ENCODE results near the gene KNCN. TPM values are rescaled to one million over a fixed set of nuclear protein-coding genes. Genes with fewer than 3 reads are reported as not detected.

Gene KNCN
- total RNA-seq, 1 experiment from 2014 or later: not detected

- H3K4me3 Mint-ChIP-seq: no peak overlapping the region
- POLR2A ChIA-PET: no interaction called here
- peaks cover 91% of the 10 kb centered on the region for H3K27me3 Mint-ChIP-seq (ENCODE audit: low read depth)
- no peaks in the 10 kb centered on the region for H3K36me3 Mint-ChIP-seq
- H3K4me1 Mint-ChIP-seq: peaks cover 7% of the 10 kb centered on the region
- peaks cover 7% of the 10 kb centered on the region; the same call in 1 of the 2 replicates for H3K9me3 Mint-ChIP-seq
- no peak for TF ChIP-seq TEAD1 (CRISPR knock-in tag; IDR thresholded peaks at IDR 0.05)
- TF ChIP-seq E2F1 (CRISPR knock-in tag; IDR thresholded peaks at IDR 0.05): no peak
- TF ChIP-seq ZNF281 (CRISPR knock-in tag; IDR thresholded peaks at IDR 0.05): no peak
- TF ChIP-seq ESRRA (CRISPR knock-in tag; IDR thresholded peaks at IDR 0.05; ENCODE audit: borderline replicate concordance): no peak
- no peak for TF ChIP-seq PREB (CRISPR knock-in tag; IDR thresholded peaks at IDR 0.05; ENCODE audit: borderline replicate concordance)
- no peak for TF ChIP-seq E2F5 (CRISPR knock-in tag; IDR thresholded peaks at IDR 0.05)
- TF ChIP-seq ZNF121 (CRISPR knock-in tag; IDR thresholded peaks at IDR 0.05): no peak
- TF ChIP-seq IRF2 (CRISPR knock-in tag; IDR thresholded peaks at IDR 0.05; ENCODE audit: borderline replicate concordance, low read depth): no peak
- no peak for TF ChIP-seq GABPB1 (CRISPR knock-in tag; IDR thresholded peaks at IDR 0.05)
- TF ChIP-seq ZNF219 (CRISPR knock-in tag; IDR thresholded peaks at IDR 0.05; ENCODE audit: borderline replicate concordance): no peak
- no peak for TF ChIP-seq GTF2I (CRISPR knock-in tag; conservative IDR thresholded peaks at IDR 0.05)
- no peak for TF ChIP-seq IRF1 (CRISPR knock-in tag; IDR thresholded peaks at IDR 0.05)
- no peak for TF ChIP-seq ZNF232 (CRISPR knock-in tag; IDR thresholded peaks at IDR 0.05)
- no peak for TF ChIP-seq MAX (CRISPR knock-in tag; IDR thresholded peaks at IDR 0.05)
- no peak overlapping the region for H3K27ac Mint-ChIP-seq
- DNase-seq (ENCODE audit: low spot score): no peak
- CTCF ChIA-PET: interaction anchor here (1.1 to 3.1 kb wide), 4 partner anchors 11 to 96 kb away, joined by 3 to 21 read pairs (median 4); partner anchors contain the start of gene MKNK1
- ATAC-seq: no peak
Observed at GRCh38 chr1:46538147-46538546, 13.3 kb downstream of the KNCN start.

- Mint-ChIP-seq H3K27ac (no peak overlapping the region), H3K36me3 (no peaks in the 10 kb centered on the region), H3K9me3 (peaks cover 7% of the 10 kb centered on the region; the same call in 1 of the 2 replicates), H3K4me1 (peaks cover 4% of the 10 kb centered on the region), H3K27me3 (ENCODE audit: low read depth) (peaks cover 87% of the 10 kb centered on the region), H3K4me3 (no peak overlapping the region)
- ChIA-PET CTCF (interaction anchor here (1.1 to 1.4 kb wide), 3 partner anchors 11 to 95 kb away, joined by 3 to 4 read pairs (median 4); partner anchors contain the start of gene MKNK1), POLR2A (no interaction called here)
- no peak for DNase-seq (ENCODE audit: low spot score)
- no peak for ATAC-seq
- no peak for TF ChIP-seq HMGXB4 (CRISPR knock-in tag; IDR thresholded peaks at IDR 0.05)
- no peak for TF ChIP-seq ZBTB21 (CRISPR knock-in tag; IDR thresholded peaks at IDR 0.05; ENCODE audit: borderline replicate concordance)
- TF ChIP-seq SP1 (CRISPR knock-in tag; conservative IDR thresholded peaks at IDR 0.05): no peak
- no peak for TF ChIP-seq ZNF219 (CRISPR knock-in tag; IDR thresholded peaks at IDR 0.05; ENCODE audit: borderline replicate concordance)
- no peak for TF ChIP-seq IRF1 (CRISPR knock-in tag; IDR thresholded peaks at IDR 0.05)
- no peak for TF ChIP-seq MYBL2 (CRISPR knock-in tag; IDR thresholded peaks at IDR 0.05)
- TF ChIP-seq TCF7 (CRISPR knock-in tag; IDR thresholded peaks at IDR 0.05; ENCODE audit: low read depth): no peak
- TF ChIP-seq ZSCAN18 (CRISPR knock-in tag; IDR thresholded peaks at IDR 0.05): no peak
Observed at GRCh38 chr1:46537651-46538050, 13.8 kb downstream of the KNCN start.

All from WTC11 (cell line).